ENCODE results near the gene TAPT1. TPM values are rescaled to one million over a fixed set of nuclear protein-coding genes. Genes with fewer than 3 reads are reported as not detected.

The TAPT1 gene
- total and polyA plus RNA-seq, 2 of the 13 experiments (the other 11 are each of a cell fraction or from before 2014, with no cell fraction given): 24.5 to 25.3 TPM

DNA sequence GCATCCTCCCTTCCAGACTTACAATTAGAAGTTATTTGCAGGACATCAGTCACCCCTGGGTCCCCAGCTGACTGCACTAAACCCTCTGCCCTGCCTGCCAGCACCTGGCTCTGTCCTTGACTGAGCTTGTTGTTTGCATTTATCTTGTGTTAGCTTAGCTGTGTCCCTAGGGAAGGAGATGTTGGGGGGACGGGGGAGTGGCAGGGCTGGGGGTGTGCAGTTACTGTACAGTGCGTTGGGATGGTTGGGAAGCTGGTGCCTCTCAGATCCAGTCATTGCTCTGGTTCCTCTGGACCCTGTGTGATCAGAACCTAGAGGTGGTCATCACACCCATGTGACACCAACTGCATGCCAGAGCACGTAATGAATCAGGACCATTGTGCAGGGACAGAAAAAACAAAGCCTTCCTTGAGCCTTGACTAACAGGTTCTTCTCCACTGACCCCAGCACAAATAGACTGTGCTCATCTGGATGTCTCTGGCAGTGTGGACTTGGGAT, 109.7 kb downstream of the TAPT1 start (continued):
- no peak for TF ChIP-seq ZNF720 (CRISPR knock-in tag; IDR thresholded peaks at IDR 0.05)
- TF ChIP-seq ISL2 (CRISPR knock-in tag; IDR thresholded peaks at IDR 0.05): no peak
- TF ChIP-seq, protein P1, sequence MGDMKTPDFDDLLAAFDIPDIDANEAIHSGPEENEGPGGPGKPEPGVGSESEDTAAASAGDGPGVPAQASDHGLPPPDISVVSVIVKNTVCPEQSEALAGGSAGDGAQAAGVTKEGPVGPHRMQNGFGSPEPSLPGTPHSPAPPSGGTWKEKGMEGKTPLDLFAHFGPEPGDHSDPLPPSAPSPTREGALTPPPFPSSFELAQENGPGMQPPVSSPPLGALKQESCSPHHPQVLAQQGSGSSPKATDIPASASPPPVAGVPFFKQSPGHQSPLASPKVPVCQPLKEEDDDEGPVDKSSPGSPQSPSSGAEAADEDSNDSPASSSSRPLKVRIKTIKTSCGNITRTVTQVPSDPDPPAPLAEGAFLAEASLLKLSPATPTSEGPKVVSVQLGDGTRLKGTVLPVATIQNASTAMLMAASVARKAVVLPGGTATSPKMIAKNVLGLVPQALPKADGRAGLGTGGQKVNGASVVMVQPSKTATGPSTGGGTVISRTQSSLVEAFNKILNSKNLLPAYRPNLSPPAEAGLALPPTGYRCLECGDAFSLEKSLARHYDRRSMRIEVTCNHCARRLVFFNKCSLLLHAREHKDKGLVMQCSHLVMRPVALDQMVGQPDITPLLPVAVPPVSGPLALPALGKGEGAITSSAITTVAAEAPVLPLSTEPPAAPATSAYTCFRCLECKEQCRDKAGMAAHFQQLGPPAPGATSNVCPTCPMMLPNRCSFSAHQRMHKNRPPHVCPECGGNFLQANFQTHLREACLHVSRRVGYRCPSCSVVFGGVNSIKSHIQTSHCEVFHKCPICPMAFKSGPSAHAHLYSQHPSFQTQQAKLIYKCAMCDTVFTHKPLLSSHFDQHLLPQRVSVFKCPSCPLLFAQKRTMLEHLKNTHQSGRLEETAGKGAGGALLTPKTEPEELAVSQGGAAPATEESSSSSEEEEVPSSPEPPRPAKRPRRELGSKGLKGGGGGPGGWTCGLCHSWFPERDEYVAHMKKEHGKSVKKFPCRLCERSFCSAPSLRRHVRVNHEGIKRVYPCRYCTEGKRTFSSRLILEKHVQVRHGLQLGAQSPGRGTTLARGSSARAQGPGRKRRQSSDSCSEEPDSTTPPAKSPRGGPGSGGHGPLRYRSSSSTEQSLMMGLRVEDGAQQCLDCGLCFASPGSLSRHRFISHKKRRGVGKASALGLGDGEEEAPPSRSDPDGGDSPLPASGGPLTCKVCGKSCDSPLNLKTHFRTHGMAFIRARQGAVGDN (CRISPR knock-in tag; IDR thresholded peaks at IDR 0.05): no peak
- TF ChIP-seq, protein P2, sequence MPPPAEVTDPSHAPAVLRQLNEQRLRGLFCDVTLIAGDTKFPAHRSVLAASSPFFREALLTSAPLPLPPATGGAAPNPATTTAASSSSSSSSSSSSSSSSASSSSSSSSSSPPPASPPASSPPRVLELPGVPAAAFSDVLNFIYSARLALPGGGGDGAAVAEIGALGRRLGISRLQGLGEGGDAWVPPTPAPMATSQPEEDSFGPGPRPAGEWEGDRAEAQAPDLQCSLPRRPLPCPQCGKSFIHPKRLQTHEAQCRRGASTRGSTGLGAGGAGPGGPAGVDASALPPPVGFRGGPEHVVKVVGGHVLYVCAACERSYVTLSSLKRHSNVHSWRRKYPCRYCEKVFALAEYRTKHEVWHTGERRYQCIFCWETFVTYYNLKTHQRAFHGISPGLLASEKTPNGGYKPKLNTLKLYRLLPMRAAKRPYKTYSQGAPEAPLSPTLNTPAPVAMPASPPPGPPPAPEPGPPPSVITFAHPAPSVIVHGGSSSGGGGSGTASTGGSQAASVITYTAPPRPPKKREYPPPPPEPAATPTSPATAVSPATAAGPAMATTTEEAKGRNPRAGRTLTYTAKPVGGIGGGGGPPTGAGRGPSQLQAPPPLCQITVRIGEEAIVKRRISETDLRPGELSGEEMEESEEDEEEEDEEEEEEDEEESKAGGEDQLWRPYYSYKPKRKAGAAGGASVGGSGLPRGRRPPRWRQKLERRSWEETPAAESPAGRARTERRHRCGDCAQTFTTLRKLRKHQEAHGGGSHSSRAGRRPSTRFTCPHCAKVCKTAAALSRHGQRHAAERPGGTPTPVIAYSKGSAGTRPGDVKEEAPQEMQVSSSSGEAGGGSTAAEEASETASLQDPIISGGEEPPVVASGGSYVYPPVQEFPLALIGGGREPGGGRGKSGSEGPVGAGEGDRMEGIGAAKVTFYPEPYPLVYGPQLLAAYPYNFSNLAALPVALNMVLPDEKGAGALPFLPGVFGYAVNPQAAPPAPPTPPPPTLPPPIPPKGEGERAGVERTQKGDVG (CRISPR knock-in tag; IDR thresholded peaks at IDR 0.05; ENCODE audit: borderline replicate concordance): no peak
- TF ChIP-seq CC2D1A (CRISPR knock-in tag; IDR thresholded peaks at IDR 0.05): no peak
- TF ChIP-seq, protein P3, sequence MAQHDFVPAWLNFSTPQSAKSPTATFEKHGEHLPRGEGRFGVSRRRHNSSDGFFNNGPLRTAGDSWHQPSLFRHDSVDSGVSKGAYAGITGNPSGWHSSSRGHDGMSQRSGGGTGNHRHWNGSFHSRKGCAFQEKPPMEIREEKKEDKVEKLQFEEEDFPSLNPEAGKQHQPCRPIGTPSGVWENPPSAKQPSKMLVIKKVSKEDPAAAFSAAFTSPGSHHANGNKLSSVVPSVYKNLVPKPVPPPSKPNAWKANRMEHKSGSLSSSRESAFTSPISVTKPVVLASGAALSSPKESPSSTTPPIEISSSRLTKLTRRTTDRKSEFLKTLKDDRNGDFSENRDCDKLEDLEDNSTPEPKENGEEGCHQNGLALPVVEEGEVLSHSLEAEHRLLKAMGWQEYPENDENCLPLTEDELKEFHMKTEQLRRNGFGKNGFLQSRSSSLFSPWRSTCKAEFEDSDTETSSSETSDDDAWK (CRISPR knock-in tag; IDR thresholded peaks at IDR 0.05): no peak
- TF ChIP-seq HNRNPL (IDR thresholded peaks at IDR 0.05; ENCODE audit: low read depth, low read length): no peak
- no peak for TF ChIP-seq NR2C2 (CRISPR knock-in tag; IDR thresholded peaks at IDR 0.05; ENCODE audit: borderline replicate concordance)
- TF ChIP-seq HDAC6 (IDR thresholded peaks at IDR 0.05; ENCODE audit: low read depth, low read length): no peak
- TF ChIP-seq GFI1 (CRISPR knock-in tag; IDR thresholded peaks at IDR 0.05; ENCODE audit: borderline replicate concordance): no peak
- TF ChIP-seq RFXAP (CRISPR knock-in tag; IDR thresholded peaks at IDR 0.05; ENCODE audit: borderline replicate concordance): no peak
- TF ChIP-seq MBD4 (IDR thresholded peaks at IDR 0.05; ENCODE audit: borderline replicate concordance, low read length): no peak
- TF ChIP-seq SMYD3 (CRISPR knock-in tag; IDR thresholded peaks at IDR 0.05): no peak
- no peak for TF ChIP-seq BCLAF1 (IDR thresholded peaks at IDR 0.05)
- no peak for TF ChIP-seq MED8 (CRISPR knock-in tag; IDR thresholded peaks at IDR 0.05; ENCODE audit: insufficient replicate concordance)
- no peak for TF ChIP-seq ZBTB38 (CRISPR knock-in tag; IDR thresholded peaks at IDR 0.05)
- TF ChIP-seq, protein P4, sequence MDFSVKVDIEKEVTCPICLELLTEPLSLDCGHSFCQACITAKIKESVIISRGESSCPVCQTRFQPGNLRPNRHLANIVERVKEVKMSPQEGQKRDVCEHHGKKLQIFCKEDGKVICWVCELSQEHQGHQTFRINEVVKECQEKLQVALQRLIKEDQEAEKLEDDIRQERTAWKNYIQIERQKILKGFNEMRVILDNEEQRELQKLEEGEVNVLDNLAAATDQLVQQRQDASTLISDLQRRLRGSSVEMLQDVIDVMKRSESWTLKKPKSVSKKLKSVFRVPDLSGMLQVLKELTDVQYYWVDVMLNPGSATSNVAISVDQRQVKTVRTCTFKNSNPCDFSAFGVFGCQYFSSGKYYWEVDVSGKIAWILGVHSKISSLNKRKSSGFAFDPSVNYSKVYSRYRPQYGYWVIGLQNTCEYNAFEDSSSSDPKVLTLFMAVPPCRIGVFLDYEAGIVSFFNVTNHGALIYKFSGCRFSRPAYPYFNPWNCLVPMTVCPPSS (IDR thresholded peaks at IDR 0.05): no peak

All from HepG2 (cell line).